Liver (tissue), 9 donors: ENCODE results near the gene SOWAHA. TPM values are rescaled to one million over a fixed set of nuclear protein-coding genes. Genes with fewer than 3 reads are reported as not detected.
A peak's percentile ranks its signal among the peaks of the same experiment; 100 is the strongest.

ENCODE experiments used
- DNase-seq: peaks from one replicate; pipeline ENCODE4 v3.0.0-alpha.2; 2017; ENCODE audit warnings: low spot score
- H3K27ac ChIP-seq, 2 donors: one replicate each; pipeline ENCODE4 v1.7.0; 2013; ENCODE audit warnings: inconsistent platforms in 2 of 2, low read length in 2 of 2, control low read depth in 1 of 2, low read depth in 1 of 2, mild to moderate bottlenecking in 1 of 2
- H3K27me3 ChIP-seq, 4 donors: one replicate each; pipeline versions ENCODE4 v1.6.1 to v1.7.0; 2013; ENCODE audit warnings: low read length in 3 of 4, inconsistent platforms in 1 of 4, mild to moderate bottlenecking in 1 of 4, moderate library complexity in 1 of 4; ENCODE audit not compliant: control insufficient read depth in 4 of 4, insufficient read depth in 4 of 4
- H3K36me3 ChIP-seq, 4 donors: one replicate each; pipeline versions ENCODE4 v1.6.1 to v1.7.0; 2013; ENCODE audit warnings: low read length in 3 of 4, mild to moderate bottlenecking in 3 of 4, low read depth in 1 of 4, moderate library complexity in 1 of 4; ENCODE audit not compliant: control insufficient read depth in 4 of 4, insufficient read depth in 3 of 4
- H3K4me1 ChIP-seq, 4 donors: one replicate each; pipeline versions ENCODE4 v1.6.1 to v1.7.0; 2013; ENCODE audit warnings: low read length in 3 of 4, mild to moderate bottlenecking in 3 of 4, moderate library complexity in 1 of 4; ENCODE audit not compliant: control insufficient read depth in 4 of 4, insufficient read depth in 4 of 4
- H3K4me3 ChIP-seq, 3 donors: one replicate each; pipeline versions ENCODE4 v1.6.1 to v1.7.0; 2013; ENCODE audit warnings: low read length in 3 of 3, control low read depth in 1 of 3, low read depth in 1 of 3, mild to moderate bottlenecking in 1 of 3
- H3K9ac ChIP-seq, 2 donors: one replicate each; pipeline ENCODE4 v1.7.0; 2013; ENCODE audit warnings: low read length in 2 of 2, mild to moderate bottlenecking in 2 of 2, moderate library complexity in 2 of 2, control low read depth in 1 of 2, low read depth in 1 of 2
- H3K9me3 ChIP-seq, 4 donors: one replicate each; pipeline versions ENCODE4 v1.6.1 to v1.7.0; 2013; ENCODE audit warnings: low read length in 3 of 4; ENCODE audit not compliant: control insufficient read depth in 4 of 4
- EGR1 ChIP-seq, 2 donors: IDR thresholded peaks; 2 replicates each; pipeline ENCODE4 v1.6.1; 2016 to 2018; ENCODE audit warnings: antibody characterized with exemption in 2 of 2, low read depth in 2 of 2
- FOXA1 ChIP-seq: IDR thresholded peaks from 2 replicates; pipeline ENCODE4 v1.6.1; 2016; ENCODE audit warnings: antibody characterized with exemption
- FOXA2 ChIP-seq: IDR thresholded peaks from 2 replicates; pipeline ENCODE4 v1.6.1; 2016; ENCODE audit warnings: antibody characterized with exemption
- GABPA ChIP-seq, 2 donors: IDR thresholded peaks in 1 of 2; conservative IDR thresholded peaks in 1 of 2; 2 replicates each; pipeline ENCODE4 v1.6.1; 2016; ENCODE audit warnings: antibody characterized with exemption in 2 of 2, mild to moderate bottlenecking in 1 of 2, moderate library complexity in 1 of 2
- HNF4G ChIP-seq: IDR thresholded peaks from 2 replicates; pipeline ENCODE4 v1.6.1; 2016; ENCODE audit warnings: antibody characterized with exemption
- JUND ChIP-seq, 2 donors: IDR thresholded peaks; 2 replicates each; pipeline ENCODE4 v1.6.1; 2016; ENCODE audit warnings: antibody characterized with exemption in 2 of 2
- NR2F2 ChIP-seq: IDR thresholded peaks from 2 replicates; pipeline ENCODE4 v1.6.1; 2016; ENCODE audit warnings: antibody characterized with exemption
- RAD21 ChIP-seq, 2 donors: IDR thresholded peaks; 2 replicates each; pipeline ENCODE4 v1.6.1; 2016; ENCODE audit warnings: antibody characterized with exemption in 2 of 2, mild to moderate bottlenecking in 2 of 2
- RXRA ChIP-seq, 2 donors: IDR thresholded peaks; 2 replicates each; pipeline ENCODE4 v1.6.1; 2017 to 2018; ENCODE audit warnings: antibody characterized with exemption in 2 of 2, mild to moderate bottlenecking in 1 of 2
- SP1 ChIP-seq: IDR thresholded peaks from 2 replicates; pipeline ENCODE4 v1.6.1; 2018; ENCODE audit warnings: antibody characterized with exemption, mild to moderate bottlenecking
- TAF1 ChIP-seq: conservative IDR thresholded peaks from 2 replicates; pipeline ENCODE4 v1.6.1; 2016; ENCODE audit warnings: antibody characterized with exemption, mild to moderate bottlenecking
- YY1 ChIP-seq: IDR thresholded peaks from 2 replicates; pipeline ENCODE4 v1.6.1; 2016; ENCODE audit warnings: antibody characterized with exemption, mild to moderate bottlenecking
- WGBS: extraction: QIAGEN DNeasy Blood & Tissue Kit; methylation state at CpG from one replicate; pipeline ENCODE4 v1.1.7; 2013; 5-methylcytosine and 5-hydroxymethylcytosine counted together
- polyA plus RNA-seq, 2 donors: library from polyadenylated mRNA; stranded (reverse) in 1 of 2; unstranded in 1 of 2; fragments of 200-250 nt in 1 of 2; fragments of >200 nt in 1 of 2; fragmentation: Nextera tagmentation in 1 of 2; extraction: Ambion mirVana in 1 of 2; gene quantifications; one replicate each; pipeline versions ENCODE4 v1.2.1 to v1.2.3, GENCODE V29; 2013 to 2015
- total RNA-seq, 2 donors: library from RNA; depleted of rRNA; stranded (reverse); fragments of >200 nt; gene quantifications; one replicate each; pipeline ENCODE4 v1.2.3, GENCODE V29; 2014
- TF ChIP-seq, protein P1 (sequence below): fragments of 150-350 bp; IDR thresholded peaks from 2 replicates; pipeline ENCODE4 v1.5.1; 2017; ENCODE audit warnings: improper control_type of control experiment, low read depth, low read length; ENCODE audit not compliant: missing input control
- TF ChIP-seq, protein P2 (sequence below): IDR thresholded peaks from 2 replicates; pipeline ENCODE4 v1.6.1; 2016; ENCODE audit warnings: antibody characterized with exemption
- TF ChIP-seq, protein P3 (sequence below): IDR thresholded peaks from 2 replicates; pipeline ENCODE4 v1.6.1; 2016; ENCODE audit warnings: antibody characterized with exemption
- TF ChIP-seq, protein P4 (sequence below): IDR thresholded peaks from 2 replicates; pipeline ENCODE4 v1.6.1; 2016; ENCODE audit warnings: antibody characterized with exemption, mild to moderate bottlenecking
- TF ChIP-seq, protein P5 (sequence below): IDR thresholded peaks from 2 replicates; pipeline ENCODE4 v1.6.1; 2016; ENCODE audit warnings: antibody characterized with exemption
- donor health status: healthy.
- donor health status: healthy.
- donor health status: healthy.
- donor health status: healthy.
- donor health status: healthy.

The SOWAHA gene
- total and polyA plus RNA-seq, 4 donors, result 1.3 to 2.2 (median 1.8) TPM

DNA sequence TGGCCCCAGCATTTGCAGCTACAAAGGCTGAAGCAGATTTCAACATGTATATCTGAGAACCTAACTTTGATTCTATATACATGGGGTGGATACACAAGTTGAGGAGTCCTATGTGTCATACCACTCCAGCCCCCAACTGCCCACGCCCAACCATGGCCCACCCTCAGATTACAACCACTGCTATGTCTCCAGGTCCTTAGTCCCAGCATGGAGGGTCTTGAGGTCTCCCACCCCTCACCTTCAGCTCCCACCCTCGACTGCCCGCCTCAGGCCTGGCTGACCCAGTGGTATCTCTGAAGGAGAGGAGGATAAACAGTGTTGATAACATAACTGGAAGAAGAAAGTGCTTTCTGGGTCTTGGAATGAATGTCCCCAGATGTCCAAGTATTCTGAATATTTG, 8.2 kb downstream of the SOWAHA start:
- Histone ChIP-seq H3K36me3 (peaks cover 11 to 22% (median 15%) of the 10 kb centered on the region in 4 donors), H3K27me3 (no peaks in the 10 kb centered on the region), H3K9me3 (no peaks in the 10 kb centered on the region), H3K4me1 (peaks cover 0 to 11% (median 7%) of the 10 kb centered on the region in 4 donors), H3K27ac (peak overlapping the region; percentile 3 to 32), H3K9ac (no peak overlapping the region), H3K4me3 (no peak overlapping the region)
- DNase-seq, result no peak
- WGBS, result 86% methylated on average over 3 of the region's 3 CpGs
- TF ChIP-seq, protein P1, sequence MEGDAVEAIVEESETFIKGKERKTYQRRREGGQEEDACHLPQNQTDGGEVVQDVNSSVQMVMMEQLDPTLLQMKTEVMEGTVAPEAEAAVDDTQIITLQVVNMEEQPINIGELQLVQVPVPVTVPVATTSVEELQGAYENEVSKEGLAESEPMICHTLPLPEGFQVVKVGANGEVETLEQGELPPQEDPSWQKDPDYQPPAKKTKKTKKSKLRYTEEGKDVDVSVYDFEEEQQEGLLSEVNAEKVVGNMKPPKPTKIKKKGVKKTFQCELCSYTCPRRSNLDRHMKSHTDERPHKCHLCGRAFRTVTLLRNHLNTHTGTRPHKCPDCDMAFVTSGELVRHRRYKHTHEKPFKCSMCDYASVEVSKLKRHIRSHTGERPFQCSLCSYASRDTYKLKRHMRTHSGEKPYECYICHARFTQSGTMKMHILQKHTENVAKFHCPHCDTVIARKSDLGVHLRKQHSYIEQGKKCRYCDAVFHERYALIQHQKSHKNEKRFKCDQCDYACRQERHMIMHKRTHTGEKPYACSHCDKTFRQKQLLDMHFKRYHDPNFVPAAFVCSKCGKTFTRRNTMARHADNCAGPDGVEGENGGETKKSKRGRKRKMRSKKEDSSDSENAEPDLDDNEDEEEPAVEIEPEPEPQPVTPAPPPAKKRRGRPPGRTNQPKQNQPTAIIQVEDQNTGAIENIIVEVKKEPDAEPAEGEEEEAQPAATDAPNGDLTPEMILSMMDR, result no peak
- TF ChIP-seq RXRA (IDR thresholded peaks at IDR 0.05) (no peak), EGR1 (IDR thresholded peaks at IDR 0.05; ENCODE audit: low read depth in 2 of 2) (no peak), FOXA1 (no peak), JUND (IDR thresholded peaks at IDR 0.05) (no peak), YY1 (no peak), GABPA (IDR thresholded peaks at IDR 0.05 in 1 of 2, conservative IDR thresholded peaks at IDR 0.05 in 1 of 2) (no peak), TAF1 (no peak), RAD21 (IDR thresholded peaks at IDR 0.05) (no peak), HNF4G (no peak)
- TF ChIP-seq, protein P2, sequence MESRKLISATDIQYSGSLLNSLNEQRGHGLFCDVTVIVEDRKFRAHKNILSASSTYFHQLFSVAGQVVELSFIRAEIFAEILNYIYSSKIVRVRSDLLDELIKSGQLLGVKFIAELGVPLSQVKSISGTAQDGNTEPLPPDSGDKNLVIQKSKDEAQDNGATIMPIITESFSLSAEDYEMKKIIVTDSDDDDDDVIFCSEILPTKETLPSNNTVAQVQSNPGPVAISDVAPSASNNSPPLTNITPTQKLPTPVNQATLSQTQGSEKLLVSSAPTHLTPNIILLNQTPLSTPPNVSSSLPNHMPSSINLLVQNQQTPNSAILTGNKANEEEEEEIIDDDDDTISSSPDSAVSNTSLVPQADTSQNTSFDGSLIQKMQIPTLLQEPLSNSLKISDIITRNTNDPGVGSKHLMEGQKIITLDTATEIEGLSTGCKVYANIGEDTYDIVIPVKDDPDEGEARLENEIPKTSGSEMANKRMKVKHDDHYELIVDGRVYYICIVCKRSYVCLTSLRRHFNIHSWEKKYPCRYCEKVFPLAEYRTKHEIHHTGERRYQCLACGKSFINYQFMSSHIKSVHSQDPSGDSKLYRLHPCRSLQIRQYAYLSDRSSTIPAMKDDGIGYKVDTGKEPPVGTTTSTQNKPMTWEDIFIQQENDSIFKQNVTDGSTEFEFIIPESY, result no peak
- TF ChIP-seq, protein P3, sequence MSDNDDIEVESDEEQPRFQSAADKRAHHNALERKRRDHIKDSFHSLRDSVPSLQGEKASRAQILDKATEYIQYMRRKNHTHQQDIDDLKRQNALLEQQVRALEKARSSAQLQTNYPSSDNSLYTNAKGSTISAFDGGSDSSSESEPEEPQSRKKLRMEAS, result no peak
- TF ChIP-seq, protein P4, sequence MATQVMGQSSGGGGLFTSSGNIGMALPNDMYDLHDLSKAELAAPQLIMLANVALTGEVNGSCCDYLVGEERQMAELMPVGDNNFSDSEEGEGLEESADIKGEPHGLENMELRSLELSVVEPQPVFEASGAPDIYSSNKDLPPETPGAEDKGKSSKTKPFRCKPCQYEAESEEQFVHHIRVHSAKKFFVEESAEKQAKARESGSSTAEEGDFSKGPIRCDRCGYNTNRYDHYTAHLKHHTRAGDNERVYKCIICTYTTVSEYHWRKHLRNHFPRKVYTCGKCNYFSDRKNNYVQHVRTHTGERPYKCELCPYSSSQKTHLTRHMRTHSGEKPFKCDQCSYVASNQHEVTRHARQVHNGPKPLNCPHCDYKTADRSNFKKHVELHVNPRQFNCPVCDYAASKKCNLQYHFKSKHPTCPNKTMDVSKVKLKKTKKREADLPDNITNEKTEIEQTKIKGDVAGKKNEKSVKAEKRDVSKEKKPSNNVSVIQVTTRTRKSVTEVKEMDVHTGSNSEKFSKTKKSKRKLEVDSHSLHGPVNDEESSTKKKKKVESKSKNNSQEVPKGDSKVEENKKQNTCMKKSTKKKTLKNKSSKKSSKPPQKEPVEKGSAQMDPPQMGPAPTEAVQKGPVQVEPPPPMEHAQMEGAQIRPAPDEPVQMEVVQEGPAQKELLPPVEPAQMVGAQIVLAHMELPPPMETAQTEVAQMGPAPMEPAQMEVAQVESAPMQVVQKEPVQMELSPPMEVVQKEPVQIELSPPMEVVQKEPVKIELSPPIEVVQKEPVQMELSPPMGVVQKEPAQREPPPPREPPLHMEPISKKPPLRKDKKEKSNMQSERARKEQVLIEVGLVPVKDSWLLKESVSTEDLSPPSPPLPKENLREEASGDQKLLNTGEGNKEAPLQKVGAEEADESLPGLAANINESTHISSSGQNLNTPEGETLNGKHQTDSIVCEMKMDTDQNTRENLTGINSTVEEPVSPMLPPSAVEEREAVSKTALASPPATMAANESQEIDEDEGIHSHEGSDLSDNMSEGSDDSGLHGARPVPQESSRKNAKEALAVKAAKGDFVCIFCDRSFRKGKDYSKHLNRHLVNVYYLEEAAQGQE, result no peak
- TF ChIP-seq, protein P5, sequence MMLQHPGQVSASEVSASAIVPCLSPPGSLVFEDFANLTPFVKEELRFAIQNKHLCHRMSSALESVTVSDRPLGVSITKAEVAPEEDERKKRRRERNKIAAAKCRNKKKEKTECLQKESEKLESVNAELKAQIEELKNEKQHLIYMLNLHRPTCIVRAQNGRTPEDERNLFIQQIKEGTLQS, result no peak

DNA sequence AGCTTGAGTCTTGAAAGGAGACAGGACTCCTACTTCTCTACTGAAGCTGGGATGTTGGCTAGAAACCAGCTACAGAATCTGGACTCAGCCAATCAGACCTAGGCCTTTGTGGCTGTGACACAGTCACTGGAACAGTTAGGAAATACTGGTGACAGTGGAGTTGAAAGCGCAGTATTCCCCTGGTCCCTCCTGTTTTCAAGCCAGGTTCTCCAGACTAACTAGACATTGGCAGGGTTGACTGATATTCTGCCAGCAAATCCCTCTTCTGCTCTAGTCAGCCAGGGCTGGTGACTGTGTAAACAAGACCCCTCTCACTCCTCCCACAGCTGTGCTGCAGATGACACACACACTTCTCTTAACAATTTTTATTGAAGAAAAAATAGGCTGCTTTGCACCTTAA, 8.7 kb downstream of the SOWAHA start:
- no peak overlapping the region for H3K9ac ChIP-seq
- H3K27me3 ChIP-seq, result no peaks in the 10 kb centered on the region
- H3K9me3 ChIP-seq, result no peaks in the 10 kb centered on the region
- peaks cover 0 to 14% (median 9%) of the 10 kb centered on the region in 4 donors for H3K4me1 ChIP-seq
- H3K27ac ChIP-seq, result peak overlapping the region; percentile 3 to 32
- no peak overlapping the region for H3K4me3 ChIP-seq
- DNase-seq, result no peak
- H3K36me3 ChIP-seq, result peaks cover 11 to 22% (median 15%) of the 10 kb centered on the region in 4 donors
- WGBS, result 36% methylated on average over 1 of the region's 1 CpG
- no peak for TF ChIP-seq HNF4G
- no peak for TF ChIP-seq TAF1
- TF ChIP-seq, protein P4, result no peak
- peak; percentile 19 for TF ChIP-seq SP1
- peak; percentile 62 for TF ChIP-seq FOXA2
- TF ChIP-seq RAD21 (IDR thresholded peaks at IDR 0.05), result peak; percentile 11 to 49
- TF ChIP-seq, protein P1, result no peak
- peak in 1 of 2 donors; percentile 29 for TF ChIP-seq JUND (IDR thresholded peaks at IDR 0.05)
- TF ChIP-seq NR2F2, result peak; percentile 12
- TF ChIP-seq, protein P3, result no peak
- peak in 1 of 2 donors; percentile 10 for TF ChIP-seq RXRA (IDR thresholded peaks at IDR 0.05)
